Measurements from ENCODE around the gene DNAJC30.
"Not testable (repeated sequence)": the region's sequence is repeated elsewhere in the genome, so short reads cannot be mapped to it uniquely, and the experiment has no call there.

DNAJC30 gene

GRCh38 chr7:73681031-73681430, 2.2 kb downstream of the DNAJC30 start:
- DNase-seq (ENCODE audit: low spot score), result no peak

- DNase-seq (ENCODE audit: low spot score), result no peak
Measured at GRCh38 chr7:73680501-73680900, 2.8 kb downstream of the DNAJC30 start.

GRCh38 chr7:73679709-73680108, 3.5 kb downstream of the DNAJC30 start:
- no peak for DNase-seq (ENCODE audit: low spot score)

- DNase-seq (ENCODE audit: low spot score), result no peak
Measured at GRCh38 chr7:73678862-73679261, 4.4 kb downstream of the DNAJC30 start.

GRCh38 chr7:73676062-73676461, 7.2 kb downstream of the DNAJC30 start:
- DNase-seq (ENCODE audit: low spot score), result not testable (repeated sequence)

- DNase-seq (ENCODE audit: low spot score), result no peak
Measured at GRCh38 chr7:73674468-73675124, 8.7 kb downstream of the DNAJC30 start.

GRCh38 chr7:73671857-73672445, 11.3 kb downstream of the DNAJC30 start:
- no peak for DNase-seq (ENCODE audit: low spot score)

GRCh38 chr7:73671322-73671661, 12.0 kb downstream of the DNAJC30 start:
- DNase-seq (ENCODE audit: low spot score), result no peak

GRCh38 chr7:73669858-73670385, 13.3 kb downstream of the DNAJC30 start:
- no peak for DNase-seq (ENCODE audit: low spot score)

GRCh38 chr7:73669288-73669701, 14.0 kb downstream of the DNAJC30 start:
- no peak for DNase-seq (ENCODE audit: low spot score)

- no peak for DNase-seq (ENCODE audit: low spot score)
Measured at GRCh38 chr7:73668886-73669230, 14.4 kb downstream of the DNAJC30 start.

GRCh38 chr7:73668103-73668885, 15.0 kb downstream of the DNAJC30 start:
- DNase-seq (ENCODE audit: low spot score), result no peak

- peak; percentile 81 for DNase-seq (ENCODE audit: low spot score)
Measured at GRCh38 chr7:73667344-73668102, 15.7 kb downstream of the DNAJC30 start, which contains the start of gene VPS37D. TSS of gene VPS37D (plus strand) at chr7:73667831. CDS start at chr7:73667959, 128 bp downstream.

GRCh38 chr7:73663033-73663432, 20.2 kb downstream of the DNAJC30 start:
- DNase-seq (ENCODE audit: low spot score), result no peak

- DNase-seq (ENCODE audit: low spot score), result not testable (repeated sequence)
Measured at GRCh38 chr7:73660594-73660993, 22.7 kb downstream of the DNAJC30 start.

GRCh38 chr7:73659983-73660382, 23.3 kb downstream of the DNAJC30 start:
- DNase-seq (ENCODE audit: low spot score), result no peak

GRCh38 chr7:73655309-73655708, 27.9 kb downstream of the DNAJC30 start:
- not testable (repeated sequence) for DNase-seq (ENCODE audit: low spot score)

- DNase-seq (ENCODE audit: low spot score), result no peak
Measured at GRCh38 chr7:73652541-73652949, 30.7 kb downstream of the DNAJC30 start.

GRCh38 chr7:73650524-73650923, 32.7 kb downstream of the DNAJC30 start:
- DNase-seq (ENCODE audit: low spot score), result no peak

- no peak for DNase-seq (ENCODE audit: low spot score)
Measured at GRCh38 chr7:73649576-73649975, 33.7 kb downstream of the DNAJC30 start.

- DNase-seq (ENCODE audit: low spot score), result no peak
Measured at GRCh38 chr7:73648593-73649332, 34.5 kb downstream of the DNAJC30 start.

All from globus pallidus (tissue), 1 donor.